ENCODE measurements around the gene TBC1D1. TPM values are rescaled to one million over a fixed set of nuclear protein-coding genes. Genes with fewer than 3 reads are reported as not detected.
A peak's percentile ranks its signal among the peaks of the same experiment; 100 is the strongest.

Gene TBC1D1
- total RNA-seq, 1 donor from 2014 or later = 113 TPM

GRCh38 chr4:38080061-38080974, 189.4 kb downstream of the TBC1D1 start:
- Mint-ChIP-seq H3K9me3 (no peaks in the 10 kb centered on the region), H3K4me3 (no peak overlapping the region)

GRCh38 chr4:38082021-38082420, 191.1 kb downstream of the TBC1D1 start:
- H3K36me3 Mint-ChIP-seq (ENCODE audit: low read depth) = peaks cover 6% of the 10 kb centered on the region
- H3K9me3 Mint-ChIP-seq = no peaks in the 10 kb centered on the region
- TF ChIP-seq, protein P1, sequence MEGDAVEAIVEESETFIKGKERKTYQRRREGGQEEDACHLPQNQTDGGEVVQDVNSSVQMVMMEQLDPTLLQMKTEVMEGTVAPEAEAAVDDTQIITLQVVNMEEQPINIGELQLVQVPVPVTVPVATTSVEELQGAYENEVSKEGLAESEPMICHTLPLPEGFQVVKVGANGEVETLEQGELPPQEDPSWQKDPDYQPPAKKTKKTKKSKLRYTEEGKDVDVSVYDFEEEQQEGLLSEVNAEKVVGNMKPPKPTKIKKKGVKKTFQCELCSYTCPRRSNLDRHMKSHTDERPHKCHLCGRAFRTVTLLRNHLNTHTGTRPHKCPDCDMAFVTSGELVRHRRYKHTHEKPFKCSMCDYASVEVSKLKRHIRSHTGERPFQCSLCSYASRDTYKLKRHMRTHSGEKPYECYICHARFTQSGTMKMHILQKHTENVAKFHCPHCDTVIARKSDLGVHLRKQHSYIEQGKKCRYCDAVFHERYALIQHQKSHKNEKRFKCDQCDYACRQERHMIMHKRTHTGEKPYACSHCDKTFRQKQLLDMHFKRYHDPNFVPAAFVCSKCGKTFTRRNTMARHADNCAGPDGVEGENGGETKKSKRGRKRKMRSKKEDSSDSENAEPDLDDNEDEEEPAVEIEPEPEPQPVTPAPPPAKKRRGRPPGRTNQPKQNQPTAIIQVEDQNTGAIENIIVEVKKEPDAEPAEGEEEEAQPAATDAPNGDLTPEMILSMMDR (conservative IDR thresholded peaks at IDR 0.05) = no peak
- peak overlapping the region; percentile 53 for H3K27ac Mint-ChIP-seq (ENCODE audit: unreplicated experiment)
- H3K4me3 Mint-ChIP-seq = no peak overlapping the region
- H3K4me1 Mint-ChIP-seq = peaks cover 75% of the 10 kb centered on the region
- H3K27me3 Mint-ChIP-seq (ENCODE audit: low read depth) = no peaks in the 10 kb centered on the region
- DNase-seq (ENCODE audit: low read depth, low spot score) = no peak

More at GRCh38 chr4:38080061-38080974, 189.4 kb downstream of the TBC1D1 start:
- Mint-ChIP-seq H3K27me3 (ENCODE audit: low read depth) (no peaks in the 10 kb centered on the region), H3K36me3 (ENCODE audit: low read depth) (peaks cover 8% of the 10 kb centered on the region), H3K27ac (ENCODE audit: unreplicated experiment) (no peak overlapping the region), H3K4me1 (peaks cover 72% of the 10 kb centered on the region)
- TF ChIP-seq, protein P1 (conservative IDR thresholded peaks at IDR 0.05) = no peak
- DNase-seq (ENCODE audit: low read depth, low spot score) = no peak

- TF ChIP-seq, protein P1 (conservative IDR thresholded peaks at IDR 0.05) = no peak
- no peak for DNase-seq (ENCODE audit: low read depth, low spot score)
- Mint-ChIP-seq H3K27me3 (ENCODE audit: low read depth) (no peaks in the 10 kb centered on the region), H3K9me3 (no peaks in the 10 kb centered on the region), H3K27ac (ENCODE audit: unreplicated experiment) (no peak overlapping the region), H3K4me1 (peaks cover 71% of the 10 kb centered on the region), H3K4me3 (no peak overlapping the region), H3K36me3 (ENCODE audit: low read depth) (peaks cover 5% of the 10 kb centered on the region)
Measured at GRCh38 chr4:38082424-38083385, 191.8 kb downstream of the TBC1D1 start.

- H3K4me1 Mint-ChIP-seq = peaks cover 51% of the 10 kb centered on the region
- no peaks in the 10 kb centered on the region for H3K9me3 Mint-ChIP-seq
- DNase-seq (ENCODE audit: low read depth, low spot score) = no peak
- no peak overlapping the region for H3K27ac Mint-ChIP-seq (ENCODE audit: unreplicated experiment)
- peaks cover 2% of the 10 kb centered on the region for H3K36me3 Mint-ChIP-seq (ENCODE audit: low read depth)
- no peak overlapping the region for H3K4me3 Mint-ChIP-seq
- no peaks in the 10 kb centered on the region for H3K27me3 Mint-ChIP-seq (ENCODE audit: low read depth)
- TF ChIP-seq, protein P1 (conservative IDR thresholded peaks at IDR 0.05) = no peak
Measured at GRCh38 chr4:38084877-38085711, 194.2 kb downstream of the TBC1D1 start.

- Mint-ChIP-seq H3K4me1 (peaks cover 44% of the 10 kb centered on the region), H3K27me3 (ENCODE audit: low read depth) (no peaks in the 10 kb centered on the region), H3K36me3 (ENCODE audit: low read depth) (no peaks in the 10 kb centered on the region), H3K27ac (ENCODE audit: unreplicated experiment) (no peak overlapping the region), H3K4me3 (no peak overlapping the region), H3K9me3 (no peaks in the 10 kb centered on the region)
- no peak for DNase-seq (ENCODE audit: low read depth, low spot score)
- TF ChIP-seq, protein P1 (conservative IDR thresholded peaks at IDR 0.05) = no peak
Measured at GRCh38 chr4:38085751-38086150, 194.9 kb downstream of the TBC1D1 start.
